PC-3 (cell line): ENCODE measurements around the gene EIF4G3.

Source experiments
- EZH2 ChIP-seq: fragments of 300-600 bp; sonication (generic); IDR thresholded peaks from one replicate; pipeline ENCODE4 v1.6.1; 2017; ENCODE audit warnings: antibody characterized with exemption, mild to moderate bottlenecking, low read length; ENCODE audit not compliant: unreplicated experiment
- EZH2phosphoT487 ChIP-seq: fragments of 300-600 bp; sonication (generic); IDR thresholded peaks from 2 replicates; pipeline ENCODE4 v1.6.1; 2018; ENCODE audit warnings: mild to moderate bottlenecking, antibody characterized with exemption, low read length, borderline replicate concordance
- TF ChIP-seq, protein P1 (sequence below): fragments of 300-600 bp; sonication (generic); conservative IDR thresholded peaks from 2 replicates; pipeline ENCODE4 v1.5.1; 2017; ENCODE audit warnings: antibody characterized with exemption, low read depth, mild to moderate bottlenecking, low read length

DNA sequence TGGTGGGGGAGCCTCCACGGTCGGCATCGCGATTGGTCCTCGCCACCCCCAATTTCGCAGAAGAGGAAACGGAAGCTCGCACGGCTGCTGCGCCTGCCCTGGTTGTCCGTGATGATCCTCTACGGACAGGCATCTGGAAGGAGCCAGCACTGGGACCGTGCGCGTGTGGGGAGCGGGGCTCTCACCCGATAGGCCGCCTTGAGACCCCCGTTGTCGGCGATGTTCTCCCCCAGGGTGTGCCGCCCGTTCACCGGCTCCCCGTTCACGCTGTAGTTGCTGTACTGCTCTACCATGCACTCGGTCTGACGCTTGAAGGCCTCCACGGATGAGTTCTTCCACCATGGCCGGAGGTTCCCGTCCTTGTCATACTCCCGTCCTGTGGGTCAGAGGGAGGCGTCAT lies 48.4 kb upstream of the EIF4G3 start:
- TF ChIP-seq, protein P1, sequence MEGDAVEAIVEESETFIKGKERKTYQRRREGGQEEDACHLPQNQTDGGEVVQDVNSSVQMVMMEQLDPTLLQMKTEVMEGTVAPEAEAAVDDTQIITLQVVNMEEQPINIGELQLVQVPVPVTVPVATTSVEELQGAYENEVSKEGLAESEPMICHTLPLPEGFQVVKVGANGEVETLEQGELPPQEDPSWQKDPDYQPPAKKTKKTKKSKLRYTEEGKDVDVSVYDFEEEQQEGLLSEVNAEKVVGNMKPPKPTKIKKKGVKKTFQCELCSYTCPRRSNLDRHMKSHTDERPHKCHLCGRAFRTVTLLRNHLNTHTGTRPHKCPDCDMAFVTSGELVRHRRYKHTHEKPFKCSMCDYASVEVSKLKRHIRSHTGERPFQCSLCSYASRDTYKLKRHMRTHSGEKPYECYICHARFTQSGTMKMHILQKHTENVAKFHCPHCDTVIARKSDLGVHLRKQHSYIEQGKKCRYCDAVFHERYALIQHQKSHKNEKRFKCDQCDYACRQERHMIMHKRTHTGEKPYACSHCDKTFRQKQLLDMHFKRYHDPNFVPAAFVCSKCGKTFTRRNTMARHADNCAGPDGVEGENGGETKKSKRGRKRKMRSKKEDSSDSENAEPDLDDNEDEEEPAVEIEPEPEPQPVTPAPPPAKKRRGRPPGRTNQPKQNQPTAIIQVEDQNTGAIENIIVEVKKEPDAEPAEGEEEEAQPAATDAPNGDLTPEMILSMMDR: no peak
- TF ChIP-seq EZH2phosphoT487 (no peak), EZH2 (no peak)
